HCT116 (cell line): Measurements from ENCODE around the gene KNDC1.
"Not testable (repeated sequence)": the region's sequence is repeated elsewhere in the genome, so short reads cannot be mapped to it uniquely, and the experiment has no call there.

ENCODE experiments used
- CTCF ChIP-seq, 3 experiments: fragments of 200-600 bp in 1 of 3; sonication (generic) in 1 of 3; IDR thresholded peaks in 2 of 3; conservative IDR thresholded peaks in 1 of 3; 2 replicates each; pipeline ENCODE4 v1.5.1; 2012 to 2017; ENCODE audit warnings: low read depth in 2 of 3, low read length in 2 of 3, antibody characterized with exemption in 1 of 3, borderline replicate concordance in 1 of 3, control low read depth in 1 of 3, mild to moderate bottlenecking in 1 of 3, mixed read lengths in 1 of 3, mixed run types in 1 of 3, moderate library complexity in 1 of 3; ENCODE audit not compliant: insufficient read depth in 1 of 3
- EGR1 ChIP-seq: IDR thresholded peaks from 2 replicates; pipeline ENCODE4 v1.6.1; 2012; ENCODE audit warnings: low read depth
- ELF1 ChIP-seq: IDR thresholded peaks from 2 replicates; pipeline ENCODE4 v1.6.1; 2012; ENCODE audit warnings: low read depth, borderline replicate concordance
- POLR2AphosphoS5 ChIP-seq: IDR thresholded peaks from 2 replicates; pipeline ENCODE4 v1.6.1; 2011; ENCODE audit warnings: mild to moderate bottlenecking, low read depth, low read length, moderate library complexity

GRCh38 chr10:133151071-133151470 lies 8.9 kb upstream of the KNDC1 start:
- TF ChIP-seq ELF1; CTCF (IDR thresholded peaks at IDR 0.05 in 2 of 3, conservative IDR thresholded peaks at IDR 0.05 in 1 of 3; ENCODE audit: borderline replicate concordance in 1 of 3, insufficient read depth in 1 of 3, low read depth in 2 of 3, low read length in 2 of 3); EGR1; POLR2AphosphoS5: not testable (repeated sequence)
